ENCODE data around the gene SMYD3.

- TF ChIP-seq SIN3B (IDR thresholded peaks at IDR 0.05; ENCODE audit: low read length) = no peak
- TF ChIP-seq BCL3 (CRISPR knock-in tag; IDR thresholded peaks at IDR 0.05) = no peak
- no peak for TF ChIP-seq ZNF800 (CRISPR knock-in tag; IDR thresholded peaks at IDR 0.05)
- no peak for TF ChIP-seq CBFB (CRISPR knock-in tag; IDR thresholded peaks at IDR 0.05)
- TF ChIP-seq CTCF (CRISPR knock-in tag; IDR thresholded peaks at IDR 0.05) = no peak
- no peak for TF ChIP-seq ZBTB38 (CRISPR knock-in tag; IDR thresholded peaks at IDR 0.05)
- TF ChIP-seq, protein P1, sequence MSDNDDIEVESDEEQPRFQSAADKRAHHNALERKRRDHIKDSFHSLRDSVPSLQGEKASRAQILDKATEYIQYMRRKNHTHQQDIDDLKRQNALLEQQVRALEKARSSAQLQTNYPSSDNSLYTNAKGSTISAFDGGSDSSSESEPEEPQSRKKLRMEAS (IDR thresholded peaks at IDR 0.05) = no peak
- no peak for TF ChIP-seq CHD2 (IDR thresholded peaks at IDR 0.05; ENCODE audit: low read depth, low read length)
- no peak for TF ChIP-seq GABPA (IDR thresholded peaks at IDR 0.05; ENCODE audit: low read depth, low read length)
- no peak for TF ChIP-seq GABPA (CRISPR knock-in tag; IDR thresholded peaks at IDR 0.05; ENCODE audit: low read depth)
- TF ChIP-seq SUZ12 (IDR thresholded peaks at IDR 0.05; ENCODE audit: low read depth, low read length) = no peak
- TF ChIP-seq, protein P2, sequence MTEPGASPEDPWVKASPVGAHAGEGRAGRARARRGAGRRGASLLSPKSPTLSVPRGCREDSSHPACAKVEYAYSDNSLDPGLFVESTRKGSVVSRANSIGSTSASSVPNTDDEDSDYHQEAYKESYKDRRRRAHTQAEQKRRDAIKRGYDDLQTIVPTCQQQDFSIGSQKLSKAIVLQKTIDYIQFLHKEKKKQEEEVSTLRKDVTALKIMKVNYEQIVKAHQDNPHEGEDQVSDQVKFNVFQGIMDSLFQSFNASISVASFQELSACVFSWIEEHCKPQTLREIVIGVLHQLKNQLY (CRISPR knock-in tag; IDR thresholded peaks at IDR 0.05) = no peak
- no peak for TF ChIP-seq POLR2A (IDR thresholded peaks at IDR 0.05; ENCODE audit: insufficient read depth in 1 of 2, low read depth in 2 of 2, low read length in 2 of 2)
- TF ChIP-seq, protein P3, sequence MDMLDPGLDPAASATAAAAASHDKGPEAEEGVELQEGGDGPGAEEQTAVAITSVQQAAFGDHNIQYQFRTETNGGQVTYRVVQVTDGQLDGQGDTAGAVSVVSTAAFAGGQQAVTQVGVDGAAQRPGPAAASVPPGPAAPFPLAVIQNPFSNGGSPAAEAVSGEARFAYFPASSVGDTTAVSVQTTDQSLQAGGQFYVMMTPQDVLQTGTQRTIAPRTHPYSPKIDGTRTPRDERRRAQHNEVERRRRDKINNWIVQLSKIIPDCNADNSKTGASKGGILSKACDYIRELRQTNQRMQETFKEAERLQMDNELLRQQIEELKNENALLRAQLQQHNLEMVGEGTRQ (IDR thresholded peaks at IDR 0.05; ENCODE audit: low read depth, low read length) = no peak
- TF ChIP-seq, protein P3 (CRISPR knock-in tag; IDR thresholded peaks at IDR 0.05; ENCODE audit: borderline replicate concordance) = no peak
- TF ChIP-seq ZNF30 (CRISPR knock-in tag; IDR thresholded peaks at IDR 0.05) = no peak
Measured at GRCh38 chr1:246302711-246303317, 204.3 kb downstream of the SMYD3 start.
